ENCODE results near the gene B4GALT6.

B4GALT6 gene

GRCh38 chr18:31636387-31636786 is 48.0 kb downstream of the B4GALT6 start:
- DNase-seq (ENCODE audit: low read depth), result no peak
- H3K4me3 ChIP-seq (replicated peaks; ENCODE audit: low read depth, low read length), result no peak overlapping the region
- TF ChIP-seq CTCF (IDR thresholded peaks at IDR 0.05; ENCODE audit: low read length, missing control alignments), result no peak

GRCh38 chr18:31634331-31634713 is 50.1 kb downstream of the B4GALT6 start:
- no peak overlapping the region for H3K4me3 ChIP-seq (replicated peaks; ENCODE audit: low read depth, low read length)
- TF ChIP-seq CTCF (IDR thresholded peaks at IDR 0.05; ENCODE audit: low read length, missing control alignments), result no peak
- DNase-seq (ENCODE audit: low read depth), result no peak

- no peak for DNase-seq (ENCODE audit: low read depth)
- TF ChIP-seq CTCF (IDR thresholded peaks at IDR 0.05; ENCODE audit: low read length, missing control alignments), result no peak
- H3K4me3 ChIP-seq (replicated peaks; ENCODE audit: low read depth, low read length), result no peak overlapping the region
Observed at GRCh38 chr18:31633392-31634330, 50.7 kb downstream of the B4GALT6 start.

- H3K4me3 ChIP-seq (replicated peaks; ENCODE audit: low read depth, low read length), result no peak overlapping the region
- no peak for DNase-seq (ENCODE audit: low read depth)
Observed at GRCh38 chr18:31632356-31632755, 52.0 kb downstream of the B4GALT6 start.

GRCh38 chr18:31631526-31631925 is 52.9 kb downstream of the B4GALT6 start:
- H3K4me3 ChIP-seq (replicated peaks; ENCODE audit: low read depth, low read length), result no peak overlapping the region
- DNase-seq (ENCODE audit: low read depth), result no peak
- no peak for TF ChIP-seq CTCF (IDR thresholded peaks at IDR 0.05; ENCODE audit: low read length, missing control alignments)

More at GRCh38 chr18:31632356-31632755, 52.0 kb downstream of the B4GALT6 start:
- no peak for TF ChIP-seq CTCF (IDR thresholded peaks at IDR 0.05; ENCODE audit: low read length, missing control alignments)

GRCh38 chr18:31630549-31630948 is 53.8 kb downstream of the B4GALT6 start:
- TF ChIP-seq CTCF (IDR thresholded peaks at IDR 0.05; ENCODE audit: low read length, missing control alignments), result no peak
- no peak for DNase-seq (ENCODE audit: low read depth)
- H3K4me3 ChIP-seq (replicated peaks; ENCODE audit: low read depth, low read length), result no peak overlapping the region

GRCh38 chr18:31626409-31626808 is 58.0 kb downstream of the B4GALT6 start:
- no peak overlapping the region for H3K4me3 ChIP-seq (replicated peaks; ENCODE audit: low read depth, low read length)
- no peak for DNase-seq (ENCODE audit: low read depth)
- no peak for TF ChIP-seq CTCF (IDR thresholded peaks at IDR 0.05; ENCODE audit: low read length, missing control alignments)
